Esophagus squamous epithelium (tissue), 4 donors: ENCODE measurements around the gene ARL5B.

Experiments used
- POLR2A ChIP-seq, 4 donors: fragments of 450-650 bp; IDR thresholded peaks; one replicate each; pipeline ENCODE4 v1.6.1; 2017; ENCODE audit warnings: antibody characterized with exemption in 4 of 4, mild to moderate bottlenecking in 4 of 4, moderate library complexity in 3 of 4
- TF ChIP-seq, protein P1 (sequence below), 6 experiments: fragments of 450-650 bp in 4 of 6; fragments of 200-600 bp in 2 of 6; sonication (generic) in 2 of 6; IDR thresholded peaks; one replicate each; pipeline ENCODE4 v1.5.1; 2016 to 2019; ENCODE audit warnings: antibody characterized with exemption in 6 of 6, mild to moderate bottlenecking in 4 of 6, moderate library complexity in 4 of 6

GRCh38 chr10:18665815-18666558 is 6.8 kb downstream of the ARL5B start:
- no peak for TF ChIP-seq POLR2A (IDR thresholded peaks at IDR 0.05)
- TF ChIP-seq, protein P1, sequence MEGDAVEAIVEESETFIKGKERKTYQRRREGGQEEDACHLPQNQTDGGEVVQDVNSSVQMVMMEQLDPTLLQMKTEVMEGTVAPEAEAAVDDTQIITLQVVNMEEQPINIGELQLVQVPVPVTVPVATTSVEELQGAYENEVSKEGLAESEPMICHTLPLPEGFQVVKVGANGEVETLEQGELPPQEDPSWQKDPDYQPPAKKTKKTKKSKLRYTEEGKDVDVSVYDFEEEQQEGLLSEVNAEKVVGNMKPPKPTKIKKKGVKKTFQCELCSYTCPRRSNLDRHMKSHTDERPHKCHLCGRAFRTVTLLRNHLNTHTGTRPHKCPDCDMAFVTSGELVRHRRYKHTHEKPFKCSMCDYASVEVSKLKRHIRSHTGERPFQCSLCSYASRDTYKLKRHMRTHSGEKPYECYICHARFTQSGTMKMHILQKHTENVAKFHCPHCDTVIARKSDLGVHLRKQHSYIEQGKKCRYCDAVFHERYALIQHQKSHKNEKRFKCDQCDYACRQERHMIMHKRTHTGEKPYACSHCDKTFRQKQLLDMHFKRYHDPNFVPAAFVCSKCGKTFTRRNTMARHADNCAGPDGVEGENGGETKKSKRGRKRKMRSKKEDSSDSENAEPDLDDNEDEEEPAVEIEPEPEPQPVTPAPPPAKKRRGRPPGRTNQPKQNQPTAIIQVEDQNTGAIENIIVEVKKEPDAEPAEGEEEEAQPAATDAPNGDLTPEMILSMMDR (IDR thresholded peaks at IDR 0.05) = no peak
